Measurements from ENCODE around the gene IL15. TPM values are rescaled to one million over a fixed set of nuclear protein-coding genes. Genes with fewer than 3 reads are reported as not detected.
A peak's percentile ranks its signal among the peaks of the same experiment; 100 is the strongest.
"Not testable (repeated sequence)": the region's sequence is repeated elsewhere in the genome, so short reads cannot be mapped to it uniquely, and the experiment has no call there.

Gene IL15
- total RNA-seq, 1 donor from 2014 or later: 11.5 TPM

- DNase-seq (ENCODE audit: low spot score); ATAC-seq; intact Hi-C loops (cut with DNase I): not testable (repeated sequence)
Observed at GRCh38 chr4:141689726-141690296, 53.4 kb downstream of the IL15 start.

GRCh38 chr4:141691247-141691646 is 54.9 kb downstream of the IL15 start:
- ATAC-seq; intact Hi-C loops (cut with DNase I); DNase-seq (ENCODE audit: low spot score): not testable (repeated sequence)

GRCh38 chr4:141692081-141692480 is 55.7 kb downstream of the IL15 start:
- intact Hi-C loops (cut with DNase I): no loop called here
- ATAC-seq: no peak
- DNase-seq (ENCODE audit: low spot score): no peak

GRCh38 chr4:141697116-141697515 is 60.7 kb downstream of the IL15 start:
- intact Hi-C loops (cut with DNase I): no loop called here
- ATAC-seq (no peak), DNase-seq (ENCODE audit: low spot score) (no peak)

GRCh38 chr4:141702472-141703182 is 66.2 kb downstream of the IL15 start:
- no peak for DNase-seq (ENCODE audit: low spot score)
- ATAC-seq: no peak
- intact Hi-C loops (cut with DNase I): no loop called here

GRCh38 chr4:141703497-141703896 is 67.1 kb downstream of the IL15 start:
- DNase-seq (ENCODE audit: low spot score): no peak
- no peak for ATAC-seq
- intact Hi-C loops (cut with DNase I): no loop called here

- intact Hi-C loops (cut with DNase I): no loop called here
- no peak for DNase-seq (ENCODE audit: low spot score)
- no peak for ATAC-seq
Observed at GRCh38 chr4:141705048-141705746, 68.8 kb downstream of the IL15 start.

- ATAC-seq (no peak), DNase-seq (ENCODE audit: low spot score) (no peak)
- intact Hi-C loops (cut with DNase I): no loop called here
Observed at GRCh38 chr4:141705747-141706377, 69.5 kb downstream of the IL15 start.

- intact Hi-C loops (cut with DNase I): no loop called here
- DNase-seq (ENCODE audit: low spot score) (no peak), ATAC-seq (no peak)
Observed at GRCh38 chr4:141706445-141706844, 70.1 kb downstream of the IL15 start.

- ATAC-seq (peak; percentile 65), DNase-seq (ENCODE audit: low spot score) (no peak)
- intact Hi-C loops (cut with DNase I): no loop called here
Observed at GRCh38 chr4:141711211-141711610, 74.8 kb downstream of the IL15 start.

GRCh38 chr4:141713185-141713584 is 76.8 kb downstream of the IL15 start:
- intact Hi-C loops (cut with DNase I): no loop called here
- ATAC-seq: no peak
- DNase-seq (ENCODE audit: low spot score): no peak

GRCh38 chr4:141713771-141714445 is 77.5 kb downstream of the IL15 start:
- ATAC-seq (no peak), DNase-seq (ENCODE audit: low spot score) (no peak)
- intact Hi-C loops (cut with DNase I): no loop called here

GRCh38 chr4:141719585-141719984 is 83.2 kb downstream of the IL15 start:
- intact Hi-C loops (cut with DNase I): no loop called here
- ATAC-seq (no peak), DNase-seq (ENCODE audit: low spot score) (no peak)

GRCh38 chr4:141721174-141721573 is 84.8 kb downstream of the IL15 start:
- ATAC-seq: no peak
- DNase-seq (ENCODE audit: low spot score): no peak
- intact Hi-C loops (cut with DNase I): no loop called here

- ATAC-seq (no peak), DNase-seq (ENCODE audit: low spot score) (no peak)
- intact Hi-C loops (cut with DNase I): no loop called here
Observed at GRCh38 chr4:141724646-141725045, 88.3 kb downstream of the IL15 start.

GRCh38 chr4:141727420-141727819 is 91.0 kb downstream of the IL15 start:
- DNase-seq (ENCODE audit: low spot score) (no peak), ATAC-seq (no peak)
- intact Hi-C loops (cut with DNase I): no loop called here

- no peak for ATAC-seq
- intact Hi-C loops (cut with DNase I): no loop called here
Observed at GRCh38 chr4:141730805-141731204, 94.4 kb downstream of the IL15 start.

GRCh38 chr4:141731481-141731880 is 95.1 kb downstream of the IL15 start:
- no peak for ATAC-seq
- DNase-seq (ENCODE audit: low spot score): no peak
- intact Hi-C loops (cut with DNase I): no loop called here

More at GRCh38 chr4:141730805-141731204, 94.4 kb downstream of the IL15 start:
- DNase-seq (ENCODE audit: low spot score): no peak

GRCh38 chr4:141739636-141740035 is 103.3 kb downstream of the IL15 start:
- ATAC-seq (no peak), DNase-seq (ENCODE audit: low spot score) (no peak)
- intact Hi-C loops (cut with DNase I): no loop called here

Measured in sciatic nerve (tissue), 2 donors.